GM12892 (cell line): Measurements from ENCODE around the gene DUSP2.

Source experiments
- POLR2A ChIP-seq: IDR thresholded peaks from 2 replicates; pipeline ENCODE4 v1.6.1; 2011; ENCODE audit warnings: low read depth, low read length, control low read depth
- POLR2AphosphoS5 ChIP-seq: IDR thresholded peaks from 2 replicates; pipeline ENCODE4 v1.6.1; 2011; ENCODE audit warnings: low read depth, low read length, control low read depth

DNA sequence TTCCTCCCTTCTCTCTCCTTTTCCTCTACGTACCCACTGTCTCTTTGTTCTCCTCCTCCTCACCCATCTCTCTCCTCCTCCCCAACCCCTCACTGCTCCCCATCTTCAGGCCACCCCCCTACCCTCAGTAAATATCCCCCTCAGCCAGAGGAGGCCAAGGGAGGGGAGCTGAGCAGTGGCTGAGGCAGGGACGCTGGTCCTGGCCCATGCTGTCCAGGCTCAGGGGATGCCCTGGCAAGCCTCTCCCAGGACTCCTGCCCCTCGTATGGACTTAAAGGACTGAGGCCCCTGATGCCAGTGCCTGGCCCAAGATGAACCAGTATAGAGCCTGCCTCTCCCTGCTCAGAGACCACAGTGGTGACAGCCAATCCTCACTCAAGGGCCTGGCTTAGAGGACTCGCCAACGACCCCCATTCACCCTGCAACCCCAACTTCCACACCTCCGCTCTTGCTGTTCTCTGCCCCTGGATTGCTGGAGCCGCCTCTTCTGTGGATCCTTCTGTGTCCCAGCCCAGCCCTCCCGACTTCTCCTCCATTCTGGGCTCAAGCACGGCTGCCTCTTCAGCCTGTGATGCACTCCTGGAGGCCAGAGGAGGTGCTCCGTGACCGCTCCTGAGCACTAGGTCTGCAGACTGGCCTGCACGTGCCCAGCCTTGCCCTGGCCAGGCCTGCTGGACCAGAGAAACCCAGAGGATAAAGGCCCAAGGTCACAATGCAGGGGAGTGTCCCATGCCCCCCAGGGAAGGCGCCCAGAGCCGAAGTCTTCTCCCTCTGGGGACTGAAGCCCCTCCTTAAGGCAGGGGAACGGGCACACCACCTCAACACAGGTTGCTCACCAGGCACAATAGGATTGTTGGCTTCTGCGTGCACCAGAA, 9.5 kb upstream of the DUSP2 start:
- no peak for TF ChIP-seq POLR2AphosphoS5
- no peak for TF ChIP-seq POLR2A
